ENCODE measurements around the gene STXBP1.

DNA sequence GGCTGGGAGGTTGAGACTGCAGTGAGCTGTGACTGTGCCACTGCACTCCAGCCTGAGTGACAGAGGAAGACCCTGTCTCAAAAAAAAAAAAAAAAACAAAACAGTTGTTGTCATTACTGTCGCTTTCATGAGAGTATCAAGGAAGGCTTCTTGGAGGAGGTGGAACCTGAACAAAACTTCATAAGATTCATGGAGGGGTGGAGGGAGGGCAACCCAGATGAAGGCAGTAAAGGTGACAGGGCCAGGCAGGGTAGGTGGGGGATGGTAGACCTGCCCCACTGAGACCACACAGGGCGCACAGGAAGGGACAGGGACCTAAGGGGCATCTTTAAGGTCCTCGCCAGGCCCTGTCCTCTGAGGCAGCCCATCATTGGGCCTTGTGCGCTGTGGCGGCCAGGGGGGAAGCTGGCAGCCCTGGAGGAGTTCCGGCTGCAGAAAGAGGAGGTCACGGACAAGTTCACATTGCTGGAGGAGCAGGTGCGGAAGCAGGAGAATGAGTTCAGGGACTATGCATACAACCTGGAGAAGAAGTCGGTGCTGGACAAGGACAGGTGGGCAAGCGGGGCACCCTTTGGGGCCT lies 98.2 kb downstream of the STXBP1 start:
- TF ChIP-seq EZH2 (IDR thresholded peaks at IDR 0.05; ENCODE audit: low read depth, low read length, severe bottlenecking) (no peak), TEAD4 (IDR thresholded peaks at IDR 0.05; ENCODE audit: low read depth, low read length) (no peak), YY1 (IDR thresholded peaks at IDR 0.05; ENCODE audit: low read depth, low read length) (no peak), POLR2A (IDR thresholded peaks at IDR 0.05; ENCODE audit: control extremely low read depth in 1 of 2, low read depth in 2 of 2, low read length in 2 of 2) (no peak), MAFK (IDR thresholded peaks at IDR 0.05; ENCODE audit: low read depth, low read length) (no peak), NRF1 (IDR thresholded peaks at IDR 0.05; ENCODE audit: low read depth, low read length) (no peak)
- TF ChIP-seq, protein P1, sequence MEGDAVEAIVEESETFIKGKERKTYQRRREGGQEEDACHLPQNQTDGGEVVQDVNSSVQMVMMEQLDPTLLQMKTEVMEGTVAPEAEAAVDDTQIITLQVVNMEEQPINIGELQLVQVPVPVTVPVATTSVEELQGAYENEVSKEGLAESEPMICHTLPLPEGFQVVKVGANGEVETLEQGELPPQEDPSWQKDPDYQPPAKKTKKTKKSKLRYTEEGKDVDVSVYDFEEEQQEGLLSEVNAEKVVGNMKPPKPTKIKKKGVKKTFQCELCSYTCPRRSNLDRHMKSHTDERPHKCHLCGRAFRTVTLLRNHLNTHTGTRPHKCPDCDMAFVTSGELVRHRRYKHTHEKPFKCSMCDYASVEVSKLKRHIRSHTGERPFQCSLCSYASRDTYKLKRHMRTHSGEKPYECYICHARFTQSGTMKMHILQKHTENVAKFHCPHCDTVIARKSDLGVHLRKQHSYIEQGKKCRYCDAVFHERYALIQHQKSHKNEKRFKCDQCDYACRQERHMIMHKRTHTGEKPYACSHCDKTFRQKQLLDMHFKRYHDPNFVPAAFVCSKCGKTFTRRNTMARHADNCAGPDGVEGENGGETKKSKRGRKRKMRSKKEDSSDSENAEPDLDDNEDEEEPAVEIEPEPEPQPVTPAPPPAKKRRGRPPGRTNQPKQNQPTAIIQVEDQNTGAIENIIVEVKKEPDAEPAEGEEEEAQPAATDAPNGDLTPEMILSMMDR (IDR thresholded peaks at IDR 0.05; ENCODE audit: control extremely low read depth in 1 of 3, insufficient read depth in 1 of 3, low read depth in 1 of 3, low read length in 3 of 3), result no peak
